CD14-positive monocyte (primary cell): ENCODE measurements around the gene PLCD1. TPM values are rescaled to one million over a fixed set of nuclear protein-coding genes. Genes with fewer than 3 reads are reported as not detected.
"Not testable (repeated sequence)": the region's sequence is repeated elsewhere in the genome, so short reads cannot be mapped to it uniquely, and the experiment has no call there.

ENCODE experiments used
- DNase-seq, 3 donors: peaks; one replicate each; pipeline ENCODE4 v3.0.0-alpha.2; 2011 to 2022
- H2AFZ ChIP-seq: 2 replicates; pipeline ENCODE4 v1.6.0; 2012; ENCODE audit warnings: mild to moderate bottlenecking, low read depth, low read length, inconsistent platforms; ENCODE audit not compliant: insufficient read depth, poor library complexity, severe bottlenecking
- H3K27ac ChIP-seq, 2 donors: 1 replicate in 1 of 2; 2 replicates in 1 of 2; pipeline ENCODE4 v1.5.1; 2012 to 2013; ENCODE audit warnings: low read length in 2 of 2, control low read depth in 1 of 2, inconsistent platforms in 1 of 2, low read depth in 1 of 2, mild to moderate bottlenecking in 1 of 2
- H3K27me3 ChIP-seq, 2 donors: one replicate each; pipeline versions ENCODE4 v1.6.0 to v1.6.1; 2011 to 2013; ENCODE audit warnings: low read length in 2 of 2; ENCODE audit not compliant: control insufficient read depth in 2 of 2, insufficient read depth in 2 of 2
- H3K36me3 ChIP-seq, 2 donors: replicated peaks in 1 of 2; 1 replicate in 1 of 2; 2 replicates in 1 of 2; pipeline versions ENCODE4 v1.5.1 to v1.6.1; 2012 to 2013; ENCODE audit warnings: low read length in 2 of 2, control low read depth in 1 of 2, inconsistent platforms in 1 of 2, mild to moderate bottlenecking in 1 of 2; ENCODE audit not compliant: insufficient read depth in 2 of 2, control insufficient read depth in 1 of 2
- H3K4me1 ChIP-seq, 2 donors: 1 replicate in 1 of 2; 2 replicates in 1 of 2; pipeline versions ENCODE4 v1.5.1 to v1.6.1; 2012 to 2013; ENCODE audit warnings: low read length in 2 of 2, control low read depth in 1 of 2, inconsistent platforms in 1 of 2, mild to moderate bottlenecking in 1 of 2, moderate library complexity in 1 of 2; ENCODE audit not compliant: insufficient read depth in 2 of 2, control insufficient read depth in 1 of 2
- H3K4me2 ChIP-seq: replicated peaks from 2 replicates; pipeline ENCODE3; 2012; ENCODE audit warnings: low read length, moderate library complexity, mild to moderate bottlenecking; ENCODE audit not compliant: poor library complexity, severe bottlenecking; ENCODE audit errors: extremely low read depth
- H3K4me3 ChIP-seq, 3 experiments: fragments of 200-600 bp in 1 of 3; sonication (generic) in 1 of 3; replicated peaks in 1 of 3; 1 replicate in 2 of 3; 2 replicates in 1 of 3; pipeline ENCODE4 v1.5.1; 2011 to 2013; ENCODE audit warnings: low read length in 3 of 3, mild to moderate bottlenecking in 3 of 3, control low read depth in 2 of 3, low read depth in 2 of 3, inconsistent platforms in 1 of 3, moderate library complexity in 1 of 3
- H3K79me2 ChIP-seq: 2 replicates; pipeline ENCODE4 v1.6.0; 2012; ENCODE audit warnings: mild to moderate bottlenecking, control low read depth, inconsistent platforms, low read length, moderate library complexity; ENCODE audit not compliant: insufficient read depth
- H3K9ac ChIP-seq: 2 replicates; pipeline ENCODE4 v1.6.0; 2017; ENCODE audit warnings: low read length, mild to moderate bottlenecking; ENCODE audit not compliant: insufficient read depth, poor library complexity, severe bottlenecking
- H3K9me3 ChIP-seq, 2 donors: replicated peaks in 1 of 2; 1 replicate in 1 of 2; 2 replicates in 1 of 2; pipeline versions ENCODE4 v1.5.1 to v1.6.1; 2012 to 2013; ENCODE audit warnings: low read length in 2 of 2, control low read depth in 1 of 2; ENCODE audit not compliant: control insufficient read depth in 1 of 2, insufficient read depth in 1 of 2
- H4K20me1 ChIP-seq: 2 replicates; pipeline ENCODE4 v1.6.0; 2012; ENCODE audit warnings: mild to moderate bottlenecking, low read length, control low read depth, moderate library complexity; ENCODE audit not compliant: insufficient read depth
- H3K27ac Mint-ChIP-seq, 7 donors: one replicate each; pipeline ENCODE4 v1.8.0; 2020; ENCODE audit warnings: mild to moderate bottlenecking in 7 of 7, mixed read lengths in 7 of 7, moderate library complexity in 6 of 7, inconsistent platforms in 2 of 7
- H3K27me3 Mint-ChIP-seq, 3 donors: one replicate each; pipeline ENCODE4 v1.8.0; 2021 to 2022; ENCODE audit warnings: low read depth in 3 of 3, mild to moderate bottlenecking in 3 of 3, mixed read lengths in 3 of 3, moderate library complexity in 3 of 3, inconsistent platforms in 1 of 3
- H3K36me3 Mint-ChIP-seq, 2 donors: one replicate each; pipeline ENCODE4 v1.8.0; 2020; ENCODE audit warnings: mixed read lengths in 2 of 2, inconsistent platforms in 1 of 2, mild to moderate bottlenecking in 1 of 2
- H3K4me1 Mint-ChIP-seq: one replicate; pipeline ENCODE4 v1.8.0; 2020; ENCODE audit warnings: mild to moderate bottlenecking, mixed read lengths
- H3K4me3 Mint-ChIP-seq, 2 donors: one replicate each; pipeline ENCODE4 v1.8.0; 2020; ENCODE audit warnings: mild to moderate bottlenecking in 2 of 2, mixed read lengths in 2 of 2, moderate library complexity in 1 of 2
- H3K9me3 Mint-ChIP-seq, 7 donors: one replicate each; pipeline ENCODE4 v1.8.0; 2020 to 2022; ENCODE audit warnings: mixed read lengths in 7 of 7, mild to moderate bottlenecking in 6 of 7, moderate library complexity in 6 of 7, inconsistent platforms in 2 of 7
- WGBS: methylation state at CpG from one replicate; pipeline ENCODE4 v1.1.5; 2013; ENCODE audit warnings: missing lambda C conversion rate; ENCODE audit not compliant: insufficient coverage; 5-methylcytosine and 5-hydroxymethylcytosine counted together
- intact Hi-C, 2 donors: fragments of 100-400 bp; cut with micrococcal nuclease; formaldehyde crosslinking; loops; one replicate each; pipeline versions ENCODE4 v1.15.0 to v1.15.1; 2023
- polyA plus RNA-seq, 3 donors: library from polyadenylated mRNA; depleted of rRNA in 1 of 3; unstranded in 2 of 3; stranded (reverse) in 1 of 3; fragments of 300-500 nt in 2 of 3; fragments of >200 nt in 1 of 3; fragmentation: Illumina TruSeq in 2 of 3; gene quantifications; 1 replicate in 2 of 3; 2 replicates in 1 of 3; pipeline ENCODE4 v1.2.3, GENCODE V29; 2012 to 2021
- TF ChIP-seq, protein P1 (sequence below): fragments of 200-600 bp; IDR thresholded peaks from one replicate; pipeline ENCODE4 v1.8.0; 2022; ENCODE audit warnings: antibody characterized with exemption, mild to moderate bottlenecking

PLCD1 gene
- polyA plus RNA-seq, 3 donors: 4.1 to 6.4 (median 6.0) TPM

DNA sequence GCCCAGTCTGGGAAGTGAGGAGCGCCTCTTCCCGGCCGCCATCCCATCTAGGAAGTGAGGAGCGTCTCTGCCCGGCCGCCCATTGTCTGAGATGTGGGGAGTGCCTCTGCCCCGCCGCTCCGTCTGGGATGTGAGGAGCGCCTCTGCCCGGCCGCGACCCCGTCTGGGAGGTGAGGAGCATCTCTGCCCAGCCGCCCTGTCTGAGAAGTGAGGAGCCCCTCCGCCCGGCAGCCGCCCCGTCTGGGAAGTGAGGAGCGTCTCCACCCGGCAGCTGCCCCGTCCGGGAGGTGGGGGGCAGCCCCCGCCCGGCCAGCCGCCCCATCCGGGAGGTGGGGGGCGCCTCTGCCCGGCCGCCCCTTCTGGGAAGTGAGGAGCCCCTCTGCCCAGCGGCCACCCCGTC, 23.8 kb upstream of the PLCD1 start:
- H3K9me3 Mint-ChIP-seq, H3K27ac ChIP-seq, H4K20me1 ChIP-seq, H3K4me1 ChIP-seq, H3K27ac Mint-ChIP-seq, H3K9me3 ChIP-seq, H3K4me3 Mint-ChIP-seq, H3K36me3 Mint-ChIP-seq, H2AFZ ChIP-seq, H3K4me3 ChIP-seq, H3K9ac ChIP-seq, H3K4me2 ChIP-seq, H3K36me3 ChIP-seq, H3K27me3 ChIP-seq, H3K27me3 Mint-ChIP-seq, H3K79me2 ChIP-seq, intact Hi-C loops, H3K4me1 Mint-ChIP-seq, DNase-seq: not testable (repeated sequence)
- no CpG with 5 or more reads among the region's 32 CpGs for WGBS

DNA sequence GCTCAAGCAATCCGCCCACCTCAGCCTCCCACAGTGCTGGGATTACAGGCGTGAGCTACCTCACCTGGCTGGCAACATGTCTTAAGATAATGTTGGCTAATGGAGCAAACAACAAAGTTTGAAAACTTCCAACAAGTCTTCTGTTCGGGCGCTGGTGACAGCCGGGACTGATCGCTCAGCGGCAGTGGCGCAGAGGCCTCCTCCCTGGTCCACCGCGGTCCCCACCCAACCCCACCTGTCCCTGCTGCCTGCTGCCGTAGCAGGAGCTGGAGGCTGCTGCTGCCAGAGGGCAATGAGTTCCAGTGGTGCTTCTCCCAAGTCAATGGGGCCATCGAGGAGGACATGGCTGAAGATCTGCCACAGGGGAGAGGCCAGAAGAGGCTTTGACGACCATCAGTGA, 21.7 kb upstream of the PLCD1 start:
- Histone ChIP-seq H3K9ac (no peak overlapping the region), H3K27me3 (no peaks in the 10 kb centered on the region), H3K4me2 (no peak overlapping the region), H3K36me3 (no peaks in the 10 kb centered on the region), H3K4me3 (no peak overlapping the region), H3K9me3 (no peaks in the 10 kb centered on the region), H3K4me1 (no peaks in the 10 kb centered on the region), H4K20me1 (no peaks in the 10 kb centered on the region), H3K79me2 (no peaks in the 10 kb centered on the region), H3K27ac (no peak overlapping the region), H2AFZ (no peak overlapping the region)
- Mint-ChIP-seq H3K4me3 (no peak overlapping the region), H3K36me3 (no peaks in the 10 kb centered on the region), H3K4me1 (no peaks in the 10 kb centered on the region), H3K27me3 (peaks cover 1 to 6% (median 6%) of the 10 kb centered on the region in 3 donors), H3K9me3 (peaks cover 0 to 10% (median 4%) of the 10 kb centered on the region in 7 donors), H3K27ac (no peak overlapping the region)
- 94% methylated on average over 10 of the region's 13 CpGs for WGBS
- TF ChIP-seq, protein P1, sequence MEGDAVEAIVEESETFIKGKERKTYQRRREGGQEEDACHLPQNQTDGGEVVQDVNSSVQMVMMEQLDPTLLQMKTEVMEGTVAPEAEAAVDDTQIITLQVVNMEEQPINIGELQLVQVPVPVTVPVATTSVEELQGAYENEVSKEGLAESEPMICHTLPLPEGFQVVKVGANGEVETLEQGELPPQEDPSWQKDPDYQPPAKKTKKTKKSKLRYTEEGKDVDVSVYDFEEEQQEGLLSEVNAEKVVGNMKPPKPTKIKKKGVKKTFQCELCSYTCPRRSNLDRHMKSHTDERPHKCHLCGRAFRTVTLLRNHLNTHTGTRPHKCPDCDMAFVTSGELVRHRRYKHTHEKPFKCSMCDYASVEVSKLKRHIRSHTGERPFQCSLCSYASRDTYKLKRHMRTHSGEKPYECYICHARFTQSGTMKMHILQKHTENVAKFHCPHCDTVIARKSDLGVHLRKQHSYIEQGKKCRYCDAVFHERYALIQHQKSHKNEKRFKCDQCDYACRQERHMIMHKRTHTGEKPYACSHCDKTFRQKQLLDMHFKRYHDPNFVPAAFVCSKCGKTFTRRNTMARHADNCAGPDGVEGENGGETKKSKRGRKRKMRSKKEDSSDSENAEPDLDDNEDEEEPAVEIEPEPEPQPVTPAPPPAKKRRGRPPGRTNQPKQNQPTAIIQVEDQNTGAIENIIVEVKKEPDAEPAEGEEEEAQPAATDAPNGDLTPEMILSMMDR: no peak
- intact Hi-C loops: no loop called here
- DNase-seq: no peak
